GM10266 (cell line): Measurements from ENCODE around the gene NCOA1.
"Not testable (repeated sequence)": the region's sequence is repeated elsewhere in the genome, so short reads cannot be mapped to it uniquely, and the experiment has no call there.

ENCODE experiments used
- DNase-seq: peaks from one replicate; pipeline ENCODE4 v3.0.0; 2012; ENCODE audit errors: extremely low spot score
- TF ChIP-seq, protein P1 (sequence below): IDR thresholded peaks from 2 replicates; pipeline ENCODE4 v1.5.1; 2012; ENCODE audit warnings: mild to moderate bottlenecking, low read depth; ENCODE audit not compliant: control insufficient read depth, insufficient read depth; ENCODE audit errors: missing control alignments

The NCOA1 gene

DNA sequence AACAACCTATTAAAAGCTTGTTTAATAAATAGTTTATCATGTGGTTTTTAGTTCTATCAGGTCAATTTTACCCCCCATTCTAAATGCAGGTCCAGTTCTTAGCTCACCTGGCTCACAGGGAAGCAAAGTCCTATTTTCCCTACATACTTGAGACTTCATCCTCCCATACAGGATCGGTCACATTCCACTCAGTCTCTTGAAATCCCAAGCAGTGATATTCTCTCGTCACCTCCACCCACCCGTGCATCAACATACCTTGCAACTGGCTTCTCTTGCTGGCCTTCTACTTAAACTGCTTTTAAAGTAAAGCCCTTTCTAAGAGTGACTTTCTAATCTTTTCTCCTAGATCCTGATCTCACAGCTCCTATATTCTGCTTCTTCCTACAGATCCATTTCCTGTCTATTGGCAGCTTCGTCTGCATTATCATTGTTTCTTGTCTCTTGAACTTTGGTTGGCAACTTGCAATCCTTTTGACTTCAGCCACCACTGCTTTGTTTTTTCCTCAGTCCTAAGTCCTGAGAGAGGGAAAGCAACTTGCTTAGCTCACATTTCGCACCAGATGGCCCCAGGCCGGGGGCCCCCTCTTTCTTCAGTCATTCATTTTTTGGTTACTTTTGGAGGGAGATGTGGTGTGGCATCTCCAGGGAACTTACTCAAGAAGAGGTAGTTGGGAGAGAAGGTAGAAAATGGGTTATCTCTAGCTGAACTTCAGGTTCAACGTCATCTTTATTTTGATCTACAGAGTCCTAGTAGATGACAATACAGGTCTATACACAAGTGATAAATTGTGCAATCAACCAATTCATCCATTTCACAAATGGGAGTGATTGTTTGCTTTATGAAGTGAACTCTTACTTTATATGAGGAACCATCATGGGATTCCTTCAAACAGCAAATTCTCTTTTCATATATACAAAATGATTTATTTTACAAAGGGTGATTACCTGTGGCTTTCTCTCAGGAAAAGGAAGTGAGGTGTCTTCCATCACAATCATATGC is 23.9 kb upstream of the NCOA1 start:
- TF ChIP-seq, protein P1, sequence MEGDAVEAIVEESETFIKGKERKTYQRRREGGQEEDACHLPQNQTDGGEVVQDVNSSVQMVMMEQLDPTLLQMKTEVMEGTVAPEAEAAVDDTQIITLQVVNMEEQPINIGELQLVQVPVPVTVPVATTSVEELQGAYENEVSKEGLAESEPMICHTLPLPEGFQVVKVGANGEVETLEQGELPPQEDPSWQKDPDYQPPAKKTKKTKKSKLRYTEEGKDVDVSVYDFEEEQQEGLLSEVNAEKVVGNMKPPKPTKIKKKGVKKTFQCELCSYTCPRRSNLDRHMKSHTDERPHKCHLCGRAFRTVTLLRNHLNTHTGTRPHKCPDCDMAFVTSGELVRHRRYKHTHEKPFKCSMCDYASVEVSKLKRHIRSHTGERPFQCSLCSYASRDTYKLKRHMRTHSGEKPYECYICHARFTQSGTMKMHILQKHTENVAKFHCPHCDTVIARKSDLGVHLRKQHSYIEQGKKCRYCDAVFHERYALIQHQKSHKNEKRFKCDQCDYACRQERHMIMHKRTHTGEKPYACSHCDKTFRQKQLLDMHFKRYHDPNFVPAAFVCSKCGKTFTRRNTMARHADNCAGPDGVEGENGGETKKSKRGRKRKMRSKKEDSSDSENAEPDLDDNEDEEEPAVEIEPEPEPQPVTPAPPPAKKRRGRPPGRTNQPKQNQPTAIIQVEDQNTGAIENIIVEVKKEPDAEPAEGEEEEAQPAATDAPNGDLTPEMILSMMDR, result no peak
- no peak for DNase-seq

DNA sequence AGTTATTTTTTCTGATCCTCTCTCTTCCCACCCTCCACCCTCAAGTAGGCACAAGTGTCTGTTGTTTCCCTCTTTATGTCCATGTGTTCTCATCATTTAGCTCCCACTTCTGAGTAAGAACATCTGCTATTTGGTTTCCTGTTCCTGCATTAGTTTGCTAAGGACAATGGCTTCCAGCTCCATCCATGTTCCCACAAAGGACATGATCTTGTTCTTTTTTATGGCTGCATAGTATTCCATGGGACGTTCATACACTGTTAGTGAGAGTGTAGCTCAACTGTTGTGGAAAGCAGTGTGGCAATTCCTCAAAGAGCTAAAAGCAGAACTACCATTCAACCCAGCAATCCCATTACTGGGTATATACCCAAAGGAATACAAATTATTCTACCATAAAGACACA is 22.6 kb upstream of the NCOA1 start:
- not testable (repeated sequence) for DNase-seq

DNA sequence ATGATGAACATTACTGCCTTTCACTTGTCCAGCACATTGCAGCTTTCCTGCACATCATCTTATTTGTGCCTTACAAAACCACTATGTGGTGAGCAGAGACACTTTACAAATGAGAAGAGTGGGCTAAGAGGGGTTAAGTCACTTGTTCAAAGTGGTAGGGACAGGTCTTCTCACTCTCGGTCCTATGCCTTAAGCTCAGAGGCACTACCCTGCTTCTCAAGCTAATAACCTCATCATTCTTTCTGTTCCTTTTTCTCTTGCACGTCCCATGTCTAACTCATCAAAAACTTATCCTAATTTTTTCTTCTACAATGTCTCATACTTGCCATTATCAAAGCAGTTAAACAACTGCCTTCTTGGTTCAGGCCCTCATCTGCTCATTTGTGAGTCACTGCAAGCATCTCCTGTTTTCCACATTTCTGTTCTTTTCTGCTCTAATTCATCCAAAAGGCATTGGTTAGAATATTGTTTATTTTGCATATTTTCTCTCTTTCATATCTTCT is 21.9 kb upstream of the NCOA1 start:
- TF ChIP-seq, protein P1, result no peak
- DNase-seq, result no peak

DNA sequence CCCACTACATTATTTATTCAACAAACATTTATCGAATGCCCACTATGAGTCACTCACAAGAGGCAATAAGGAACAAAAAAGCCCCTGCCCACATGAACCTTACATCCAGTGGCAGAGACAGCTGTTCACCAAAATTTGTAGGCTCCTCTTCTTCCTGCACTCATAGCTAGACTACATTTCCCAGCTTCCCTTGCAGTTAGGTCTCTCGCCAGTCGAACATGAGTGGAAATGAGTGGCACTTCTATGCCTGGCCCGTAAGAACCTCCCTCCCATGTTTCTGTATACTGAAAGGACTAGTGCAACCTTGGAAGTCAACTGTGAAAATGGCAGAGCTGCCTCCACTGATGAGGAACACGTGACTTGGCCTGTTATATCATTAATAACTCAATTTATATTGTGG is 19.4 kb upstream of the NCOA1 start:
- no peak for DNase-seq
- TF ChIP-seq, protein P1, result no peak

DNA sequence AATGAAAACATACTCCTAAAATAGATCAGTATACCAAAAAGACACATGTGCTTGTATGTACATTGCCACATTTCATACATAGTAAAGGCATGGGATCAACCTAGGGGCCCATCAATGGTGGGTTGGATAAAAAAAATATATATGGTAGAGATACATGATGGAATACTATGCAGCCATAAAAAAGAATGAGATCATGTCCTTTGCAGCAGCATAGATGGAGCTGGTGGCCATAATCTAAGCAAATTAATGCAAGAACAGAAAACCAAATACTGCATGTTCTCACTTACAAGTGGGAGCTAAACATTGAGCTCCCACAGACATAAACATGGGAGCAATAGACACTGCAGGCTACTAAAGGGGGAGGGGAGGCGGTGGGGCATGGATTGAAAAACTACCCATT is 18.6 kb upstream of the NCOA1 start:
- no peak for DNase-seq
- TF ChIP-seq, protein P1, result no peak

DNA sequence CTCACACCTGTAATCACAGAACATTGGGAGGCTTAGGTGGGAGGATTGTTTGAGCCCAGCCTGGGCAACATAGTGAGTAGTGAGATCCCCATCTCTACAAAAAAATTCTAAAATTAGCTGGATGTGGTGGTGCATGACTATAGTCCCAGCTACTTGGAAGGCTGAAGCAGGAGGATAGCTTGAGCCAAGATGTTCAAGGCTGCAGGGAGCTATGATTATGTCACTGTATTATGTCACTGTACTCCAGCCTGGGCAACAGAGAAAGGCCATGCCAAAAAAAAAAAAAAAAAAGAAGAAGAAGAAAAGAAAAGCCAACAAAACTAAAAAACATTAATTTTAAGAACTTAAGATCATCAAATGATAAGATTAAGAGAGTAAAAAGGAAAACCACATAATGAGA is 17.4 kb upstream of the NCOA1 start:
- TF ChIP-seq, protein P1, result no peak
- no peak for DNase-seq

DNA sequence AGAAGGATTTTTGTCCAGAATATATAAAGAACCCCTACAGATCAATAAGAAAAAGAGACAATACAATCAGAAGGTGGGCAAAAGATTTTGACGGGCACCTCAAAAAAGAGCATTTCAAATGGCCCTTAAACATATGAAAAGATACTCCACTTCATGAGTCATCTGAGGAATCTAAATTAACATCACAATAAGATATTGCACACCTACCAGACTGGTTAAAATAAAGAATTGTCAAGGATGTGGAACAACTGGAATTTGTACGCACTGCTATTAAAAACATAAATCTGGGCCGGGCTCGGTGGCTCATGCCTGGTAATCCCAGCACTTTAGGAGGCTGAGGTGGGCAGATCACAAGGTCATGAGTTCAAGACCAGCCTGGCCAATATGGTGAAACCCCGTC is 17.0 kb upstream of the NCOA1 start:
- TF ChIP-seq, protein P1, result no peak

DNA sequence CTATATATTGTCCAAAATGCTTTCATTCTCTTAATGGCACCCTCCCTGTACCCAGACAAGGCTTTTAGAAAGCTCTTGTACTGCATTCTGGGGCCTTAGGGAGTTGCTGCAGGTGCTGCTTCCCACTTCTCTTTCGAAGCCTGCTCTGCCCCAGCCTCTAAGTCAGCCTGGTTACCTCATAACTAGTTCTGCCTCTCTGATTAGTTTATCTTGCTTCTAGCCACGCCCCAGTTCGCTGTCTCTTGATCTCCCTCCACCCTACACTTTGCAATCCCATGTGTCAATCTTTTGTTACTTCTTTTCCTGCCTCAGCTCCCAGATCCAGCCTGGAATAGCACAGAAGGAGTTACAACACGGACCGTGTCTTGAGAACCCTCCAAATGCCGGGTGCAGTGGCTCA is 13.8 kb upstream of the NCOA1 start:
- TF ChIP-seq, protein P1, result no peak
- no peak for DNase-seq

More for the DNA sequence above, 17.0 kb upstream of the NCOA1 start:
- no peak for DNase-seq
